ENCODE data around the gene KIAA0930.

The KIAA0930 gene

GRCh38 chr22:45164270-45165088 lies 76.2 kb downstream of the KIAA0930 start:
- peak; percentile 22 for DNase-seq
- in situ Hi-C loops (cut with HindIII; ENCODE audit: low pct_ligation_motif_present, low pct_unique_long_range_greater_than_20kb, low sequenced_read_pairs): no loop called here

GRCh38 chr22:45163451-45164269 lies 77.0 kb downstream of the KIAA0930 start, which contains the start of gene NUP50:
Gene NUP50 (plus strand): TSS chr22:45163925. CDS start chr22:45168178, 4,253 bp downstream.
- DNase-seq: peak; percentile 93
- in situ Hi-C loops (cut with HindIII; ENCODE audit: low pct_ligation_motif_present, low pct_unique_long_range_greater_than_20kb, low sequenced_read_pairs): no loop called here

GRCh38 chr22:45163099-45163450 lies 77.6 kb downstream of the KIAA0930 start:
- peak; percentile 32 for DNase-seq
- in situ Hi-C loops (cut with HindIII; ENCODE audit: low pct_ligation_motif_present, low pct_unique_long_range_greater_than_20kb, low sequenced_read_pairs): no loop called here

GRCh38 chr22:45162531-45162930 lies 78.2 kb downstream of the KIAA0930 start:
- DNase-seq: no peak
- in situ Hi-C loops (cut with HindIII; ENCODE audit: low pct_ligation_motif_present, low pct_unique_long_range_greater_than_20kb, low sequenced_read_pairs): no loop called here

GRCh38 chr22:45159652-45160462 lies 80.8 kb downstream of the KIAA0930 start:
- no peak for DNase-seq
- in situ Hi-C loops (cut with HindIII; ENCODE audit: low pct_ligation_motif_present, low pct_unique_long_range_greater_than_20kb, low sequenced_read_pairs): no loop called here

- DNase-seq: no peak
- in situ Hi-C loops (cut with HindIII; ENCODE audit: low pct_ligation_motif_present, low pct_unique_long_range_greater_than_20kb, low sequenced_read_pairs): no loop called here
Measured at GRCh38 chr22:45157907-45158306, 82.8 kb downstream of the KIAA0930 start.

- no peak for DNase-seq
- in situ Hi-C loops (cut with HindIII; ENCODE audit: low pct_ligation_motif_present, low pct_unique_long_range_greater_than_20kb, low sequenced_read_pairs): no loop called here
Measured at GRCh38 chr22:45155050-45155840, 85.4 kb downstream of the KIAA0930 start.

- DNase-seq: no peak
- in situ Hi-C loops (cut with HindIII; ENCODE audit: low pct_ligation_motif_present, low pct_unique_long_range_greater_than_20kb, low sequenced_read_pairs): no loop called here
Measured at GRCh38 chr22:45154383-45154782, 86.3 kb downstream of the KIAA0930 start.

- no peak for DNase-seq
- in situ Hi-C loops (cut with HindIII; ENCODE audit: low pct_ligation_motif_present, low pct_unique_long_range_greater_than_20kb, low sequenced_read_pairs): no loop called here
Measured at GRCh38 chr22:45151503-45151902, 89.2 kb downstream of the KIAA0930 start.

GRCh38 chr22:45150139-45150538 lies 90.6 kb downstream of the KIAA0930 start:
- in situ Hi-C loops (cut with HindIII; ENCODE audit: low pct_ligation_motif_present, low pct_unique_long_range_greater_than_20kb, low sequenced_read_pairs): no loop called here
- DNase-seq: no peak

GRCh38 chr22:45149671-45150070 lies 91.0 kb downstream of the KIAA0930 start:
- no peak for DNase-seq
- in situ Hi-C loops (cut with HindIII; ENCODE audit: low pct_ligation_motif_present, low pct_unique_long_range_greater_than_20kb, low sequenced_read_pairs): no loop called here

GRCh38 chr22:45144916-45145315 lies 95.8 kb downstream of the KIAA0930 start:
- no peak for DNase-seq
- in situ Hi-C loops (cut with HindIII; ENCODE audit: low pct_ligation_motif_present, low pct_unique_long_range_greater_than_20kb, low sequenced_read_pairs): no loop called here

GRCh38 chr22:45142376-45142775 lies 98.3 kb downstream of the KIAA0930 start:
- no peak for DNase-seq
- in situ Hi-C loops (cut with HindIII; ENCODE audit: low pct_ligation_motif_present, low pct_unique_long_range_greater_than_20kb, low sequenced_read_pairs): no loop called here

All from ACHN (cell line).